HUES48 (cell line): ENCODE results near the gene FCGBP.
"Not testable (repeated sequence)": the region's sequence is repeated elsewhere in the genome, so short reads cannot be mapped to it uniquely, and the experiment has no call there.

ENCODE experiments used
- H3K27ac ChIP-seq: one replicate; pipeline ENCODE4 v1.7.0; 2013; ENCODE audit warnings: low read depth, low read length, inconsistent platforms
- H3K27me3 ChIP-seq: 2 replicates; pipeline ENCODE4 v1.6.1; 2013; ENCODE audit warnings: mild to moderate bottlenecking, low read length; ENCODE audit not compliant: control insufficient read depth, insufficient read depth
- H3K36me3 ChIP-seq: 2 replicates; pipeline ENCODE4 v1.6.1; 2013; ENCODE audit warnings: low read length; ENCODE audit not compliant: control insufficient read depth, insufficient read depth
- H3K4me1 ChIP-seq: 2 replicates; pipeline ENCODE4 v1.6.1; 2013; ENCODE audit warnings: mild to moderate bottlenecking, low read length; ENCODE audit not compliant: control insufficient read depth, insufficient read depth
- H3K4me3 ChIP-seq: 2 replicates; pipeline ENCODE4 v1.5.1; 2013; ENCODE audit warnings: mild to moderate bottlenecking, low read depth, low read length
- H3K9ac ChIP-seq: 2 replicates; pipeline ENCODE4 v1.6.1; 2013; ENCODE audit warnings: mild to moderate bottlenecking, low read depth, low read length, moderate library complexity
- H3K9me3 ChIP-seq: 2 replicates; pipeline ENCODE4 v1.6.1; 2013; ENCODE audit warnings: low read length; ENCODE audit not compliant: control insufficient read depth, insufficient read depth

The FCGBP gene

DNA sequence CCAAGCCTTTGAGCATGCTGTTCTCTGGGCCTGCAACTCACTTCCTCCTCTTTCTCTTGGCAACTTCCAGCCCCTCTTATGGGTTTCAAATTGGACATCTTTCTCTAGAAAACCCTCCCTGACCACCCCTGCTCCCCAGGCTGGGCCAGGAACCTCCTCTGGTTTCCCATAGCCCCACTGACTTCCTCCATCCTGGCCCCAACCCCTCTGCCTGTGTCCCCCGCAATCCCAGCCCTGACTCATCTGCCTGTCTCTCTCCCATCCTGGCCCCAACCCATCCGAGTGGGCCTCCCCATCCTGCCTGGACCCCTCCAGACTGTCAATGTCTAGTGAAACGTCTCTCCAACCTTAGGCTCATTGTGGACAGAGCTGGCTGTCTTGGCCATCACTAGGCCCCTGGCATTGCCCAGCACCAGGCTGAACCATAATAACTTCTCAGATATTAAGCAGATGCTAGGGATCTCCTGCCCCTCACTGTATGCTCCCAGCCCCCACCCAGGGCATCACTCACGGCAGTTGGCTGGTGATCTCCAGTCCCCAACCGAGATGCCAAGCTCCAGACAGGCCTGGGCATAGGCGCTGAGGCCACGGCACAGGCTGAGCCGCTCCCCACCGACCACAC, 16.8 kb downstream of the FCGBP start:
- Histone ChIP-seq H3K9me3 (no peaks in the 10 kb centered on the region), H3K9ac (no peak overlapping the region), H3K27ac (no peak overlapping the region), H3K36me3 (no peaks in the 10 kb centered on the region), H3K4me3 (no peak overlapping the region), H3K27me3 (no peaks in the 10 kb centered on the region), H3K4me1 (no peaks in the 10 kb centered on the region)

DNA sequence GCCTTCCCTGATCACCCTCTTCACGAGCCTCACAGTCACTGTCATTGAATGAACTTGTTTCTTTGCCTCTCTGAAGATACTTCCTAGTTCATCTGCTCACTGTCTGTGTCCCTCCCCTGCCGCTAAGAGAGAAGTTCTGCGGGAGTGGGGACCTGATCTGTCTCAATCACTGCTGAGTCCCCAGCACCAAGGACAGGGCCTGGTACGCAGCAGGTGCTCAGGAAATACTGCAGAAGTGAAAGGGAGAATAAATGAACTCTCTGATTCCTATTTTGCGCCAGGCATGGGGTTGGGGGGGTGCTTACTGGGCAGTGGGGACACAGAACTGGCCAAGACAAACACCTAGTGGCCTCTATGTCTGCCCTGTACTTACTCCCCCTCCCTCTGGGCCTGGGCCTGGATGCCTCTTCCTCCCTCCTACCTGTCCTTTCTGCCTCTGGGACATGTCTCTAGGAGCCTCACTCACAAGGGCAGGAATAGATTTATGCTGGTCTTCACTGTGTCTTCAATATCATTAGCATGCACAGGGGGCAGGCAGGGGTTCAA, 17.5 kb downstream of the FCGBP start:
- no peak overlapping the region for H3K27ac ChIP-seq

DNA sequence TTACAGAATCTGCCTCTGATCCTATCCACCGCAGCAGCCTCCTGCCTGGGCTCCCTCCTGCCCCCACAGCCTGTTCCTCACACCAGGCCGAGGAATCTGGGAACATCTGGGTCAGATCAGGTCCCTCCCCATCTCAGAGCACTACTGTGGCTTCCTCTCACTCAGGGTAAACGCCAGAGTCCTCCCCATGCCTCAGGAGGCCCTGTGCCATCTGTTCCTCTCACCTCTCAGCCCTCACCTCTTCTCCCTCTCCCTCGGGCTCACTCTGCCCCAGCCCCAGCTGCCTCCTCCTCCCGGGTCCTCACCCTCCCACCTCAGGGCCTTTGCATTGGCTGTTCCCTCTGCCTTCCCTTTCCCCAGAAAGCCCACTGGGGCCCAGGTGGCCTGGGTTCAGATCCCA, 18.2 kb downstream of the FCGBP start:
- Histone ChIP-seq H3K36me3 (no peaks in the 10 kb centered on the region), H3K4me1 (no peaks in the 10 kb centered on the region), H3K27ac (no peak overlapping the region), H3K9me3 (no peaks in the 10 kb centered on the region), H3K4me3 (no peak overlapping the region), H3K9ac (no peak overlapping the region), H3K27me3 (no peaks in the 10 kb centered on the region)

More for the DNA sequence above, 17.5 kb downstream of the FCGBP start:
- Histone ChIP-seq H3K4me3 (no peak overlapping the region), H3K9me3 (no peaks in the 10 kb centered on the region), H3K4me1 (no peaks in the 10 kb centered on the region), H3K9ac (no peak overlapping the region), H3K36me3 (no peaks in the 10 kb centered on the region), H3K27me3 (no peaks in the 10 kb centered on the region)

DNA sequence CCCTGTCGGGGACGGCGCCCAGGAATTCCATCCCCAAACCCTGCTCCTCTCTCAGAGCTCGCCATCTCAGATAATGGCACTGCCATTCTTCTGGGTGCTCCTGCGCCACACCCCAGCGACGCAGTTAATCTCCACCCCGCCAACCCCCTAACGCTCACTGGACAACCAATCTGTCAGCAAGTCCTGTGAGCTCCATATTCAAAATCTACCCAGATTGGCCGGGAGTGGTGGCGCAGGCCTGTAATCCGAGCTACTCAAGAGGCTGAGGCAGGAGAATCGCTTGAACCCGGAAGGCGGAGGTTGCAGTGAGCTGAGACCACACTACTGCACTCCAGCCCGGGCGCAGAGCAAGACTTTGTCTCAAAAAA, 18.6 kb downstream of the FCGBP start:
- no peaks in the 10 kb centered on the region for H3K27me3 ChIP-seq
- H3K36me3 ChIP-seq: no peaks in the 10 kb centered on the region

DNA sequence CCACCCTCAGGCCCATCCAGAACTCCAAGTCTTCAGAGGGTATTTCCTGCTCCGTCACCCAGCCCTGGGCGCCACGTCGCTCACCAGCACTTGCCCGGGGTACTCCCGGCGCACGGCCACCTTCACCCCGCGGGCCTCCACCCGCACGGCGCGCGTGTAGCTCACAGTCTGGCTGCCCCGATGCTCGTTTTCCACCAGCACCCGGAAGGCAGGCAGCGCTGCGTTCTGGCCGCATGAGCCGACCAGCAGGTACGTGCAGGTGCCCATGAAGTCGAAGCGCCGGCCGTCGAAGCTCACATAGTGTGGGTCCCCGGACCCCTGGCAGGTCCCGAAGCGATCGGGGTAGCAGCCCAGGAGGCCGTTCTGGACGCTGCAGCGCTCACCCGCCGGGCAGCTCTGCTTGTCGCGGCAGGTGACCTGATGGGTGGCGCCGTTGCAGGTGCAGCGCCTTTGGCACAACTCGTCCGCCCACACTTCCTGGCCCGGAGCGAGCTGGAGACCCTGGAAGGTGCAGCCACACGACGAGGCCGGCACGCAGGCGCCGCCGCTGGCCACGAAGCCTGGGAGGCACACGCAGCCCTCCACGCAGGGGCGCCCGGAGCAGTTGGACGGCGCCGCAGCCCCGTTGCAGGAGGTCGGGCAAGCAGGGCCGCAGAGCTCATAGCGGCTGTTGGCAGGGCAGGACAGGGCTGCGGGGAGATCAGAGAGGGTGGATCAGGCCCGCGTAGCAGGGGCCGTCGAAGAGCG, 19.2 kb downstream of the FCGBP start:
- Histone ChIP-seq H3K27ac (no peak overlapping the region), H3K27me3 (no peaks in the 10 kb centered on the region), H3K36me3 (no peaks in the 10 kb centered on the region), H3K9ac (no peak overlapping the region), H3K9me3 (no peaks in the 10 kb centered on the region), H3K4me3 (no peak overlapping the region), H3K4me1 (no peaks in the 10 kb centered on the region)

More for the DNA sequence above, 18.6 kb downstream of the FCGBP start:
- Histone ChIP-seq H3K9me3 (no peaks in the 10 kb centered on the region), H3K27ac (no peak overlapping the region), H3K4me1 (no peaks in the 10 kb centered on the region), H3K4me3 (no peak overlapping the region), H3K9ac (no peak overlapping the region)

DNA sequence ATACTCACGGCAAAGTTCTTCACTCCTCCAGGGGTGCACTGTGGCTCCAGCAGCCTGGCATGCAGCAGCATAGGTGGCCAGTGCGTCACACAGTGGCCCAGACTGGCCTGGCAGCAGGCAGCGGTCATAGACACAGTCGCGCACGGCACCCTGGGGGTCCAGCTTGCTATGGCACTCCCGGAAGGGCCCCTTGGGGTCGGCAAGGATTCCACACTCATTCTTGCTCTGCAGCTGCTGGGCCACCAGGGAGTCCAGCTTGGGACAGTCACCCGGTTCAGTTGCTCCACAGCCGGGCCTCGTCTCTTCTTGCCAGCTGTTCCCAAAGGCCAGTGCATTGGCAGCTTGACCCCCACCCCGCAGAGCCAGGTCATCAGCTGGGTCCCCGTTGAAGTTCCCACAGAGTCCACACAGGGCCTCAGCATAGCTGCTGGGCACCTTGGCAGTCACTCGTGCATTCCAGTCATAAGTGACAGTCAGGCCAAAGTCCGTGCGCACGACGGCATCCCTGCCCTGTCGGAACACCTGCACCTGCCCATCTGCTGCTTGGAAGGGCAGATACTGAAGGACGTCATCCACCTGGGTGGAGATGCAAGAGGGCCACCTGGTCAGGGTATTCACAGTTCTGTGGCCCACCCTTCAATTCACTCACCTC, 20.6 kb downstream of the FCGBP start:
- Histone ChIP-seq H3K4me1 (no peaks in the 10 kb centered on the region), H3K36me3 (no peaks in the 10 kb centered on the region), H3K27ac (no peak overlapping the region), H3K9ac (no peak overlapping the region), H3K9me3 (no peaks in the 10 kb centered on the region), H3K4me3 (no peak overlapping the region), H3K27me3 (no peaks in the 10 kb centered on the region)

DNA sequence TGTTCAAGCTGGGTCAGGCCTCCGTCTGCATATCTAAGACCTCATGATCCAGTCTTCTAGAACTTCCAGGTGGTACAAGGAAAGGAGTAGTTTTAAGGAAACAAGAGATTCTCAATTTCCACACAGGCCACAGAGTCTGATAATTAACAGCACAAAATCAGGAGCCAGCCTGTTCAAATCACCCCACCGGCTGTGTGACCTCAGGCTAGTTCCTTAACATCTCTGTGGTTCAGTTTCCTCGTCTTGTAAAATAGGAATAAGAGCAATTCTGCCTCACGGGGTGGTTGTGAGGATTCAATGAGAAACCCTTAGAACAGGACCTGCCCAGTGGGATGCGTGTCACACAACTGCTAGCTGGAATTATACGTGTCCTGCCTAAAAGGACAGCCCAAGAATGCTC, 25.6 kb downstream of the FCGBP start:
- Histone ChIP-seq H3K4me1 (no peaks in the 10 kb centered on the region), H3K4me3 (no peak overlapping the region), H3K27me3 (no peaks in the 10 kb centered on the region), H3K9ac (no peak overlapping the region), H3K36me3 (no peaks in the 10 kb centered on the region), H3K27ac (no peak overlapping the region), H3K9me3 (no peaks in the 10 kb centered on the region)

DNA sequence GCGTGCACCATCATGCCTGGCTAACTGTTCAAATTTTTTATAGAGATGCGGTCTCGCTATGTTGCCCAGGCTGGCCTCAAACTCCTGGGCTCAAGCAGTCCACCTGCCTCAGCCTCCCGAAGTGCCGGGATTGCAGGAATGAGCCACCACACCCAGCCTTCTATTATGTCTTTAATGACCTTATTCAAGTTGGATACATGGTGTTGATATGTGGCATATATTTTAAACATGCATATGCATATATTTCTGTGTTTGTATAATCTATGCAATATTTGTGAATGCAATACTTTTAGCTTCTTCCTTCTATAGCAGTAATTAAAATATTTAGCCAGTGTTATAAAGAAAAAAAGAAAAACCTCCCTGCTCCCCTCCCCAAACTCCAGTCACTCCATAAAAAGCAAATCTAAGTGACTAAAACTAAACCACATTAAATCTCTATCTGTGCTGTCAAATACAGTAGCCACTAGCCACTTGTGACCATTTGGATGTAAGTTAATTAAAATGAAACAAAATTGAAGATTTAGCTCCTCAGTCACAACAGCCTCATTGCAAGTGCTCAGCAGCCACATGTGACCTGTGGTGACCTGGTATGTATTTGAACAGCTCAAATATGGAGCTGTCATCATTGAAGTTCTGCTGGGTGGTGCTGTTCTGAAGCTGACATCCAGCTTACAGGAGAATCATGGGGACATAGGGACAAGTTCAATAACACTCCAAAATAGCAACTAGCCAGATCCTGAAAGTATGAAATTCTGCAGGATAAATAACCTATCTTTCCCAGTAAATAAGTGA, 27.4 kb downstream of the FCGBP start:
- Histone ChIP-seq H3K4me1 (no peaks in the 10 kb centered on the region), H3K9ac (no peak overlapping the region), H3K4me3 (no peak overlapping the region), H3K27ac (no peak overlapping the region), H3K9me3 (no peaks in the 10 kb centered on the region), H3K36me3 (no peaks in the 10 kb centered on the region), H3K27me3 (no peaks in the 10 kb centered on the region)

DNA sequence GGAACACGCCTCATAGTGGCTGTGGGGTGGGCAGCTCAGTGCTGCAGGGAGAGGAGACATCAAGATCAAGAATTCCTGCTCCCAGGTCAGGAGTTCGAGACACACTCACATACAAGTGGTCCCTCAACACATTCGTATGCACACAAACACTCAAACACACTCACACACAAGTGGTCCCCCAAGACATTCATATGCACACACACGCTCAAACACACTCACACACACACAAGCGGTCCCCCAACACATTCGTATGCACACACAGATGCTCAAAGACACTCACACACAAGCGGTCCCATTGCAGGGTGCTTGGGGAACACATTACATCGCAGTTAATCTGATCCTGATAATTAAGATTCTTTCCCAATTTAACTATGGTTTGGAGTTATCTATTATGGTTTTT, 28.2 kb downstream of the FCGBP start:
- Histone ChIP-seq H3K36me3 (no peaks in the 10 kb centered on the region), H3K9ac (no peak overlapping the region), H3K4me1 (no peaks in the 10 kb centered on the region), H3K4me3 (no peak overlapping the region), H3K27me3 (no peaks in the 10 kb centered on the region), H3K9me3 (no peaks in the 10 kb centered on the region), H3K27ac (no peak overlapping the region)

DNA sequence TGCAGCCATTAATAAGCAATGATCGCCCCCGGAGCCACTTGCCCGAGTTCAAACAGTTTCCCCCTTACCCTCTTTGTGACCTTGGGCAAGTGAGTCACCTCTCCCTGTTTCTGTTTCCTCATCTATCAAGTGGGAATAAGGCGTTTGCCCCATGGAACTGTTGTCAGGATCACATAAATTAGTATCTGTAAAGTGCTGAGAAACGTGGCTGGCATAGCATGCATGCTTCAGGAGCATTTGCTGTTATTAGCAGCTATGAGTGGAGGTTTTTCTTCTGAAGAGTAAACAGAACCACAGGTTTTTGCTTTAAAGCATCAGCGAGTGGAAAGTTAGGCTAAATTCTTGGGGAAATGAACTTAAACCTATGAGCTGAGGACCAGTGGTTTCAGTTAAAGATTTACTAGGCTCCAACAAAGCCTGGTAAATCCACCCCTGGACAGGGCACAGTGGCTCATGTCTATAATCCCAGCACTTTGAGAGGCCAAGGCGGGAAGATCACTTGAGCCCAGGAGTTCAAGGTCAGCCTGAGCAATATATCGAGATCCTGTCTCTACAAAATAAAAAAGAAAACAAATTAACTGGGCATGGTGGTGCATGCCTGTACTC, 30.8 kb downstream of the FCGBP start:
- not testable (repeated sequence) for H3K4me3 ChIP-seq, H3K9me3 ChIP-seq, H3K4me1 ChIP-seq, H3K27me3 ChIP-seq, H3K9ac ChIP-seq, H3K27ac ChIP-seq, H3K36me3 ChIP-seq
